Activated CD4-positive, alpha-beta T cell treated with anti-CD3 and anti-CD28 coated beads, Interleukin-2, amount 50 U/mL, for 16 hours (primary cell): ENCODE data around the gene KCNK1.

Source experiments
- DNase-seq: peaks from one replicate; pipeline ENCODE4 v3.0.0-alpha.2; 2020

Gene KCNK1

DNA sequence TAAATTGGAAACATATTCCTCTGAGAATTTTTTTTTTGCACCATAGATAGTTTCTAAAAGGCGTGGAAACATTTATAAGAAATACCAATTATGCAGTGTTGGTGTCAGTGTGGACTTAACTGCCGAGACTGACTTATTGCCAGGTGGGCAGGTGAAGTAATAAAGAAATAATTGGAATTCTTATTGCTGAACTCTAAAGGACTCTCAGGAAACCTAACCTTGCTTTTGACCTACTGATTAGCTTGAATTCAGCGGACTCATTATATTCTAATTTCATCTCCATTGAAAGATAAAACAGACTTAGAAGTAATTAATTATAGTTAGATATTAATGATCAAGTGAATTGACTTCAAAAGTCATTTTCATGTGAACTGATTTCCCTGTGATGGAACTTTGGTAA lies 26.3 kb downstream of the KCNK1 start:
- DNase-seq, result no peak

- no peak for DNase-seq
These were observed 27.1 kb downstream of the KCNK1 start for GRCh38 chr1:233641029-233641428.

DNA sequence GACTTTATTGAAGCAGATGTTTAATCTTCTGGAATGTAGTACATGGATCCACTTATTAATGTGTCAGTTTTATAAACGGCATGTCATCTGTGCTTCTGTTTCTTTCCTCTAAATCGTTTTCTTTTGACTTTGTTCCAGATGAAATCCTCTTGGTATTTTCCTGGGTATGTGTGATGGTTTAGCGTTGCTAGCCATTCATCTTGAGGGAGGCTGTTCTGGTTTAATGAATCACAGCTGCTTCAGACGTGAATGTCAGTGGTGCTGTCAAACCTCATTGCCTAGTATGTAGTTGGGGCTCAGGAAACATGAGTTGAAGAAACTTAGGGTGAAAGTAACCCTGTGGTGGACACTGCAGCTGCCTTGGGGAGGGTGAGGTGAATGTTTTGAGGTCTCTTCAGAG lies 33.2 kb downstream of the KCNK1 start:
- DNase-seq, result no peak

- DNase-seq, result no peak
These were observed 33.7 kb downstream of the KCNK1 start for GRCh38 chr1:233647636-233648035.

DNA sequence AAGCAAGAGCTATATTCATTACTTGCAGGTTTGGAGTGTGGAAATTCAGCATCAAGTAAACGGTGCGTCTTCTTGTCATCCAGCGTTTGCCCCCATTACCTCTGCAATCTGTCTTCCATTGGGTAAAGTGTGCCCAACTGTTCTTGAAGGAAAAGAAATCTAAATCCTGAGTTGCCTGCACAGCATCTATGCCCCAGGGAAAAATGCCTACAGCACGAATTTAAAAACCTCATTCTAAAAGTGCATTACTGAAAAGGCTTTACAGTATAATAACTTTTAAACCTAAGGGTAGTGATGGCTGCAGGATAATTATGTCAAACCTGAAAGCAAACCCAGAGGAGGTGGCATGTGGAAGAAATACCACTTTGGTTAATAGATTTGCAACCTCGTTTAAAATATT lies 37.2 kb downstream of the KCNK1 start:
- no peak for DNase-seq

DNA sequence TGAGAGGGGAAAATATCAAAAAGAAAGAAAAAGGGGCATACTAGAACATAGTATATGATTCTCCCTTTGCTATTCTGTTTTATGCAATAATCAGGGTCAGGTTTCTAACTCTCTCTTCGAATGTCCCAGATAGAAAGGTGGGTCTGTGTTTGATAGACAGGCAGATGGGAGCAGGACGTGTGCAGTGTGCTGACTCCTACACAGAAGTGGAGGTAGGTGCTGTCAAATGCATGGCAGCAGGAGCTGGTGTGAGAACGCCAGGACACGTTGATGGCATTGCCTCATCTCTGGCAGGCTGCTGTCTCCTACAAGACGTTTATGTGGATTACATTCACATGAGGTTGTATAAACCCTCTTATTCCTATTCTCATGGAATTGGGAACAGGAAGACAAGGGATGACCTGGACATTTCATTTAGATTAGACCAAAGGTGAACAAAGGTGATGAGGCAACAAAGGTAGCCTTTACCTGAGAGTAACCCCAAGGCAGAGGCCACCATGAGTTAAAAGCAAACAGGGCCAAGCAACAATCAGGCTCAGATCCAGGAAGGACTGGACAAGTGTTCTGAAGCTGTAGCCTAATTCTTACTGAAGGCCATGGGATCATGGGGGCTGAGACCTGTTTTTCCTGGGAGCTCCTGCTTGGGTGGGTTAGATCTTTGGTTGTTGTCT lies 37.8 kb downstream of the KCNK1 start:
- DNase-seq, result no peak

GRCh38 chr1:233652526-233652925 lies 38.6 kb downstream of the KCNK1 start:
- DNase-seq, result no peak

DNA sequence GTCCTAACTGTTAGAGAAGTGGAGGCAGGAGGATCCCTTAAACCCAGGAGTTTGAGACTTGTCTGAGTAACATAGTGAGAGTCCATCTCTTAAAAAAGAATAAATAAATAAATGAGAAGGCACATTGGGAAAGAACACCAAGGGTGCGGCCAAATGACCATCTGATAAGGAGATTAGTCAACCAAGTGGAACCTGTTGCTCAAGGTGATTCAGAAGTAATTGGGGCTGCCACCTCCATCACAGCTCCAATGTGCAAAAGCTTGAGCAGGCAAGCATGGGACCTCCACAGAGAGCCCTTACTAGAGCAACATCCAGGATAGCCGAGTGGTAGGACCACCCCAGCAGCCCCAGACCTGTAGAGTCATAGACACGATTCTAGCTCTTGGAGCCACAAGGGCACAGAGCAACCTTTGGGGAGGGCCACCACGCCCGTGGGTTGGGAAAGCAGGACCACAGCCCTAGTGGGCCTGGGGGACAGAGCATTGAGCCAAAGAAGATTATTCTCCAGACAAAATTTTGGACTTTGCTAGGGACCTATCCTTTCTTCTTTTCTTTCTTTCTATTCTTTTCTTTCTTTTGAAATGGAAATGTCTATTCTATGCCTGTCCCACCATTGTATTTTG lies 40.9 kb downstream of the KCNK1 start:
- DNase-seq, result no peak

GRCh38 chr1:233655301-233655740 lies 41.4 kb downstream of the KCNK1 start:
- DNase-seq, result no peak

DNA sequence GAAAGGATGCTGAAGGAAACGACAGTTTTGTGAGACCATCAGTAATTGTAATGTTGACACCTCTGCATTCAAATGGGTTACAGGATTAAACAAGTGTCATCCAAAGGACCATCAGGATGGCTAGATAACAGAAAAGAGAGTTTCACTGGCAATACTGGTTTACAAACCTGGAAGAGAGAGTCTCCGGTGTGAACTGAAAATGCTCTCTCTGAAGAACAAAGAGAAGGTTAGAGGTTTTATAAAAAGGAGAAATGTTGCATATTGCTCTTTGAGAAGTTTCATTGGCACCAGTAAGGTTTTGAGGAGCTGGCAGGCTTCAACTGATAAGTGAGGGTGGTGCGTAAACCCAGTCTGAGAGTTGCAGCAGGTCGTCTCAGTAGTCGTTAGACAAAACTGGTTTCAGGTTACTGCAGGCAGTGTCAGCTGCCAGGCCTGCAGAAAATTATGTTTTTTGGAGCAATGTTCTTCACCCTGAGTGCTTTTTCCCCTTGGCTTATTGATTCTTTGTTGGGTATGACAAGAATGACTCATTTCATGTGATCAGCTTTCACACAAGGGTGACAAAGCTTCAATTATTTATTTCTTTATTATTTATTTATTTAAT lies 42.2 kb downstream of the KCNK1 start:
- no peak for DNase-seq

GRCh38 chr1:233656687-233657086 lies 42.8 kb downstream of the KCNK1 start:
- no peak for DNase-seq

- DNase-seq, result no peak
These were observed 43.6 kb downstream of the KCNK1 start for GRCh38 chr1:233657466-233657865.

GRCh38 chr1:233659495-233659894 lies 45.6 kb downstream of the KCNK1 start:
- DNase-seq, result no peak

- no peak for DNase-seq
These were observed 47.7 kb downstream of the KCNK1 start for GRCh38 chr1:233661376-233662159.

DNA sequence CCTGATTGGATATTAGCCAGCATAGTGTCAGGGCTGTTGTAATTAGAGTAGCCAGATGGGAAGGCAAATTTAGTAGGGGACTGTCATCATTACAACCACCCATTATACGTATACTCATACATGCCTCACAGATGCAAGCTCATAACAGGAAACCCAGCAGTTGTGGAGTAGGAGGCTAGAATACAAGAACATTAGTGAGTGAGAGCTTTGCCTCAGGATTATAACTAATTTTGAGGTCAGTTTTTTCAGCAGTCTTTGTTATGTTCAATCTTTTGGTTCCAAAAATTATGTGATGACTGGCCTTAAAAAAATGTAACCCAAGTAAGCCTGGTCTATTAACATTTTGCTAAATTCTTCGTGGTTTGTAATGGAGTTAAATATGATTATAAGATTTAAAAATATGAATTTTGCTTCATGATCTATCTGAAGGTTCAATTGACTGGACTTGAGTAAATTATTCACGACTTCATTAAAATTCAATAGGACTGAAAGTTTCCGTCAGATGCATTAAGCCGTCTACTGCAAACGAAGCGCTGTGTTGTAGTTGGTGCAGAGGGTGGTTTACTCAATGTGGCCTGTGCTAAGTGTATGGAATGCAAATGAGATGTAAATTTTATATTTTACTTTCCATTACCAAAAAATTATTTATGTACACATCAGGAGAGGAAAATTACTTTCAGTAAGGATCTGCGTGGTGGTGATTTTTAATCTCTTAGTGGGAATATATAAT lies 48.8 kb downstream of the KCNK1 start:
- no peak for DNase-seq

- no peak for DNase-seq
These were observed 50.3 kb downstream of the KCNK1 start for GRCh38 chr1:233664253-233664652.

DNA sequence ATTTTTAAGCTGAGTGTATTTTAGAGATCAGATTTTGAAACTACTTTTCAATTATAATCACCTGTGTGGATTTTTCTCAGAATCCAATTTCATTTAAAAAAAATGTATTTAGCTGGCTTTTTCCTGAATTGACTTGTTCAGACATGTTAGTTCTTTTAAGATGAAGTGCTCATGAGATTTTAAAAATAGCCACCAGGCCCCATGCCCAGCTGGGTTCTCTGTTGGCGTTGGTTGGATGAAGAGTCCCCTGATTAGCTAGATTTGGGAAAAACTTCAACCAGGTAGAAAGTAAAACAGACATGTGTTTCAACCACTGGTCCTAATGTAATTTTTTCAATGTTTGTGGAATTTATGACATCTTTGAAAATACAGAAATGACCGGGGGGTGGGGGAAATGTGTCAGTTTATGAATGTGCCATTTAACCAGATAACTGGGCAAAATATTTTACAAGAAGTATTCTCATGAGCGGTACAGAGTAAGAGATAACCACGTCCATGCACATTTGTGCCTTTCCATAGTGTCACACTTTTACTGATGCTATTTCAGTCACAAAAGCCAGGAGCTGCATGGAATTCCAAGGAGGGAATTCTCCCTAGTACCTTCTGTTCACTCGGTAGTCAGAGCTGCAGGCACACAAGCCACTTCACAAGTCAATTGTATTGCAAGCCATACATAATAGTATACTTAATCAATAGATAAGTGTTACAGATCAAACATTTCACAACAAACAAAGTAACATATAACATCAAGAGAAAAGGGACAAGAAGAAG lies 51.1 kb downstream of the KCNK1 start:
- DNase-seq, result no peak

GRCh38 chr1:233665575-233666270 lies 51.8 kb downstream of the KCNK1 start:
- DNase-seq, result no peak

DNA sequence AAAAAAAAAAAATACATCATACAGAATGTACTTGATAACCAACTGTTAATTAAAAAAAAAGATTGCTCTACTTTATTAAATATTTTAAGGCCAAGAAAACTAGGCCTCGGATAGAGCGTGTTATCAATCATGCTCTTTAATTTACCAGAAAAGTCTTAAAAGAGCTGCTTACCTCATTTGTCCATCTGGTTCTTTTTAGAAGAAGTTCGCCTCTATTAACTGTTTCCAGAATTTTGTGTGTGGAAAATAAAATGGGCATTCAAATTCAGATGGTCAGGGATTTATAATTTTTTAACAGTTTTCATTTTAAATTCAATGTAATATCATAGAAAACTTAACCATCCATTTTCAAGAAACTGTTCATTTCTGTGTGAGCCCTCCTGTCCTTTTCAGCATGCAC lies 53.8 kb downstream of the KCNK1 start:
- no peak for DNase-seq

DNA sequence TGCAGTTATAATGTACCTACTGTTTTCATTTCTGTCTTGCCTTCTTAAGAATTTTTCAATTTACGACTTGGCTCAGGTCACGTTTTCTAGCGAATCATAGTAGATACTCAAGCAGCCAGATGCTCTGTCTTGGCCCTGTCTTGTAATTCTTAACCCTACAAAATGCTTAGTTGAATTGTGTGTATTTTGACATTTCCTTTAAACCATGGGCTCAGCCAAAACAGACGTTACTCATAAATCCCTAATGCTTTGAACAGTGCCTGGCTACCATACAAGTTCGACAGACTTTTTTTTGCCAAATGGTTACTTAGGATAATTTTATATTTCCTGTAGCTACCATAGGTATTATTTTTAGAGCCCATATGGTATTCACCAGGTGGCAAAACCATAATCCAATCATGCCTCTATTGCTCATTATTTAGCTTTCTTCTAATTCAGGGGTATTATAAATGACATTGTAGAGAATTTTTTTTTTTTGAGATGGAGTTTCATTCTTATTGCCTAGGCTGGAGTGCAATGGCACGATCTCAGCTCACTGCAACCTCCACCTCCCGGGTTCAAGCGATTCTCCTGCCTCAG lies 54.3 kb downstream of the KCNK1 start:
- DNase-seq, result no peak

DNA sequence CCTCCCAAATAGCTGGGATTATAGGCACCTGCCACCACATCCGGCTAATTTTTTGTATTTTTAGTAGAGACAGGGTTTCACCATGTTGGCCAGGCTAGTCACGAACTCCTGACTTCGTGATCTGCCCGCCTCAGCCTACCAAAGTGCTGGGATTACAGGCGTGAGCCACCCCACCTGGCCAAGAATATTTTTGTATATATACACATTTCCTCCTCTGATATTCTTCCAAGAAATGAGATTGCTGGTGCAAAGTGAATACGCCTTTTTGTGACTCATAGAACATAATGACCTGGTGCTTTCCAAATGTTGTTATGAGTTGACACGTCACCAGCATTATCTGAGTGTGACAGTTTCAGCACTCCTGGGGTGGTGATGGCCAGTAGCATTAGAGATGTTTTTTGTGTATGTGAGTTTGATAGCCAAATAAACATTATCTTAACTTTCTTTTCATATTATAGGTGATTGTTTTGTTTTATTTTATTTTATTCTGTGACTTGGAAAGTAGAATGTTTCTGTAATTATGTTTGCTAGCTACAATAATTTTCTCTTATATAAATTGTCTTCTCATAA lies 54.9 kb downstream of the KCNK1 start:
- peak; percentile 71 for DNase-seq
